Stimulated activated CD8-positive, alpha-beta memory T cell treated with anti-CD3 and anti-CD28 coated beads, Interleukin-2, amount 100 ng/mL, for 1 hour (primary cell): ENCODE measurements around the gene LRP1B.

Experiments used
- DNase-seq, 2 donors: peaks; one replicate each; pipeline ENCODE4 v3.0.0-alpha.2; 2020; ENCODE audit warnings: low read depth in 2 of 2

Gene LRP1B

GRCh38 chr2:140262908-140263307 lies 1867.9 kb downstream of the LRP1B start:
- no peak for DNase-seq

GRCh38 chr2:140257692-140258300 lies 1873.0 kb downstream of the LRP1B start:
- DNase-seq = no peak

- DNase-seq = no peak
Observed at GRCh38 chr2:140256080-140256479, 1874.7 kb downstream of the LRP1B start.

- DNase-seq = no peak
Observed at GRCh38 chr2:140249821-140250220, 1881.0 kb downstream of the LRP1B start.

GRCh38 chr2:140248623-140249022 lies 1882.2 kb downstream of the LRP1B start:
- no peak for DNase-seq

- DNase-seq = no peak
Observed at GRCh38 chr2:140247451-140248195, 1883.2 kb downstream of the LRP1B start.

GRCh38 chr2:140246957-140247356 lies 1883.9 kb downstream of the LRP1B start:
- DNase-seq = no peak

- DNase-seq = no peak
Observed at GRCh38 chr2:140246058-140246457, 1884.8 kb downstream of the LRP1B start.

GRCh38 chr2:140242889-140243288 lies 1887.9 kb downstream of the LRP1B start:
- DNase-seq = no peak

GRCh38 chr2:140234116-140234515 lies 1896.7 kb downstream of the LRP1B start:
- DNase-seq = no peak

GRCh38 chr2:140210963-140211362 lies 1919.9 kb downstream of the LRP1B start:
- DNase-seq = no peak

GRCh38 chr2:140205093-140205492 lies 1925.7 kb downstream of the LRP1B start:
- DNase-seq = no peak

GRCh38 chr2:140203347-140203746 lies 1927.5 kb downstream of the LRP1B start:
- no peak for DNase-seq

GRCh38 chr2:140201572-140201971 lies 1929.2 kb downstream of the LRP1B start:
- no peak for DNase-seq

GRCh38 chr2:140200764-140201163 lies 1930.1 kb downstream of the LRP1B start:
- no peak for DNase-seq

GRCh38 chr2:140200307-140200706 lies 1930.5 kb downstream of the LRP1B start:
- no peak for DNase-seq

- DNase-seq = no peak
Observed at GRCh38 chr2:140199312-140199711, 1931.5 kb downstream of the LRP1B start.

- DNase-seq = no peak
Observed at GRCh38 chr2:140187086-140187485, 1943.7 kb downstream of the LRP1B start.

- no peak for DNase-seq
Observed at GRCh38 chr2:140186313-140186712, 1944.5 kb downstream of the LRP1B start.

GRCh38 chr2:140185076-140185475 lies 1945.7 kb downstream of the LRP1B start:
- no peak for DNase-seq

- no peak for DNase-seq
Observed at GRCh38 chr2:140183056-140183765, 1947.6 kb downstream of the LRP1B start.
